Vagina (tissue), 2 donors: ENCODE results near the gene COL1A2.

Experiments used
- POLR2A ChIP-seq, 2 donors: fragments of 450-650 bp; IDR thresholded peaks; one replicate each; pipeline ENCODE4 v1.6.1; 2017; ENCODE audit warnings: antibody characterized with exemption in 2 of 2, mild to moderate bottlenecking in 2 of 2, moderate library complexity in 2 of 2
- TF ChIP-seq, protein P1 (sequence below), 3 experiments: fragments of 450-650 bp in 2 of 3; fragments of 200-600 bp in 1 of 3; sonication (generic) in 1 of 3; IDR thresholded peaks; one replicate each; pipeline ENCODE4 v1.5.1; 2017 to 2019; ENCODE audit warnings: antibody characterized with exemption in 3 of 3, mild to moderate bottlenecking in 2 of 3, moderate library complexity in 2 of 3

GRCh38 chr7:94357076-94357475, 37.6 kb upstream of the COL1A2 start:
- no peak for TF ChIP-seq POLR2A (IDR thresholded peaks at IDR 0.05)
- TF ChIP-seq, protein P1, sequence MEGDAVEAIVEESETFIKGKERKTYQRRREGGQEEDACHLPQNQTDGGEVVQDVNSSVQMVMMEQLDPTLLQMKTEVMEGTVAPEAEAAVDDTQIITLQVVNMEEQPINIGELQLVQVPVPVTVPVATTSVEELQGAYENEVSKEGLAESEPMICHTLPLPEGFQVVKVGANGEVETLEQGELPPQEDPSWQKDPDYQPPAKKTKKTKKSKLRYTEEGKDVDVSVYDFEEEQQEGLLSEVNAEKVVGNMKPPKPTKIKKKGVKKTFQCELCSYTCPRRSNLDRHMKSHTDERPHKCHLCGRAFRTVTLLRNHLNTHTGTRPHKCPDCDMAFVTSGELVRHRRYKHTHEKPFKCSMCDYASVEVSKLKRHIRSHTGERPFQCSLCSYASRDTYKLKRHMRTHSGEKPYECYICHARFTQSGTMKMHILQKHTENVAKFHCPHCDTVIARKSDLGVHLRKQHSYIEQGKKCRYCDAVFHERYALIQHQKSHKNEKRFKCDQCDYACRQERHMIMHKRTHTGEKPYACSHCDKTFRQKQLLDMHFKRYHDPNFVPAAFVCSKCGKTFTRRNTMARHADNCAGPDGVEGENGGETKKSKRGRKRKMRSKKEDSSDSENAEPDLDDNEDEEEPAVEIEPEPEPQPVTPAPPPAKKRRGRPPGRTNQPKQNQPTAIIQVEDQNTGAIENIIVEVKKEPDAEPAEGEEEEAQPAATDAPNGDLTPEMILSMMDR (IDR thresholded peaks at IDR 0.05), result no peak
